ENCODE measurements around the gene SPTBN2. TPM values are rescaled to one million over a fixed set of nuclear protein-coding genes. Genes with fewer than 3 reads are reported as not detected.

Gene SPTBN2
- total RNA-seq, 1 experiment from 2014 or later, result 40.7 TPM

- Mint-ChIP-seq H3K36me3 (peaks cover 30% of the 10 kb centered on the region), H3K27ac (no peak overlapping the region), H3K9me3 (no peaks in the 10 kb centered on the region), H3K4me3 (no peak overlapping the region), H3K27me3 (ENCODE audit: low read depth) (no peaks in the 10 kb centered on the region), H3K4me1 (no peaks in the 10 kb centered on the region)
- ATAC-seq, result no peak
- ChIA-PET CTCF (no interaction called here), POLR2A (no interaction called here)
- DNase-seq (ENCODE audit: low spot score), result no peak
- no peak for TF ChIP-seq USF2 (CRISPR knock-in tag; IDR thresholded peaks at IDR 0.05)
- TF ChIP-seq ERG (CRISPR knock-in tag; IDR thresholded peaks at IDR 0.05), result no peak
- TF ChIP-seq ZNF532 (CRISPR knock-in tag; IDR thresholded peaks at IDR 0.05; ENCODE audit: borderline replicate concordance), result no peak
- no peak for TF ChIP-seq PREB (CRISPR knock-in tag; IDR thresholded peaks at IDR 0.05; ENCODE audit: borderline replicate concordance)
- no peak for TF ChIP-seq MYBL2 (CRISPR knock-in tag; IDR thresholded peaks at IDR 0.05)
- TF ChIP-seq CBFB (CRISPR knock-in tag; IDR thresholded peaks at IDR 0.05; ENCODE audit: low read depth), result no peak
- TF ChIP-seq ETV6 (CRISPR knock-in tag; IDR thresholded peaks at IDR 0.05), result no peak
- no peak for TF ChIP-seq RELA (CRISPR knock-in tag; IDR thresholded peaks at IDR 0.05; ENCODE audit: borderline replicate concordance)
- no peak for TF ChIP-seq AFF4 (CRISPR knock-in tag; IDR thresholded peaks at IDR 0.05; ENCODE audit: borderline replicate concordance)
These were observed 28.3 kb downstream of the SPTBN2 start for GRCh38 chr11:66700742-66701141.

- no peak overlapping the region for H3K4me3 Mint-ChIP-seq
- TF ChIP-seq GRHL2 (CRISPR knock-in tag; IDR thresholded peaks at IDR 0.05; ENCODE audit: insufficient replicate concordance, severe bottlenecking), result no peak
- no peaks in the 10 kb centered on the region for H3K27me3 Mint-ChIP-seq (ENCODE audit: low read depth)
- POLR2A ChIA-PET, result no interaction called here
- DNase-seq (ENCODE audit: low spot score) (no peak), ATAC-seq (no peak)
- no peaks in the 10 kb centered on the region for H3K9me3 Mint-ChIP-seq
- CTCF ChIA-PET, result no interaction called here
- no peak overlapping the region for H3K27ac Mint-ChIP-seq
- peaks cover 30% of the 10 kb centered on the region for H3K36me3 Mint-ChIP-seq
- H3K4me1 Mint-ChIP-seq, result no peaks in the 10 kb centered on the region
These were observed 28.7 kb downstream of the SPTBN2 start for GRCh38 chr11:66700337-66700736.

- DNase-seq (ENCODE audit: low spot score) (no peak), ATAC-seq (no peak)
- CTCF ChIA-PET, result no interaction called here
- POLR2A ChIA-PET, result no interaction called here
- no peak overlapping the region; the same call in 1 of the 2 replicates for H3K27ac Mint-ChIP-seq
- no peak overlapping the region for H3K4me3 Mint-ChIP-seq
- no peaks in the 10 kb centered on the region for H3K27me3 Mint-ChIP-seq (ENCODE audit: low read depth)
- no peaks in the 10 kb centered on the region for H3K4me1 Mint-ChIP-seq
- no peaks in the 10 kb centered on the region for H3K9me3 Mint-ChIP-seq
- H3K36me3 Mint-ChIP-seq, result peaks cover 30% of the 10 kb centered on the region
- TF ChIP-seq ZNF317 (CRISPR knock-in tag; IDR thresholded peaks at IDR 0.05; ENCODE audit: borderline replicate concordance, low read depth) (no peak), GABPB1 (CRISPR knock-in tag; IDR thresholded peaks at IDR 0.05) (no peak), ATF3 (CRISPR knock-in tag; conservative IDR thresholded peaks at IDR 0.05) (no peak), ELF4 (CRISPR knock-in tag; IDR thresholded peaks at IDR 0.05; ENCODE audit: low read depth) (no peak), ZNF138 (CRISPR knock-in tag; conservative IDR thresholded peaks at IDR 0.05) (no peak), SMAD3 (CRISPR knock-in tag; IDR thresholded peaks at IDR 0.05; ENCODE audit: borderline replicate concordance) (no peak), KAT7 (CRISPR knock-in tag; IDR thresholded peaks at IDR 0.05; ENCODE audit: borderline replicate concordance) (no peak), NR1H2 (CRISPR knock-in tag; IDR thresholded peaks at IDR 0.05) (no peak), CBFB (CRISPR knock-in tag; IDR thresholded peaks at IDR 0.05; ENCODE audit: low read depth) (no peak), RELA (CRISPR knock-in tag; IDR thresholded peaks at IDR 0.05; ENCODE audit: borderline replicate concordance) (no peak), E2F1 (CRISPR knock-in tag; IDR thresholded peaks at IDR 0.05) (no peak)
These were observed 30.5 kb downstream of the SPTBN2 start for GRCh38 chr11:66698491-66698890.

Data from WTC11 (cell line).